ENCODE data around the gene ARHGAP26. TPM values are rescaled to one million over a fixed set of nuclear protein-coding genes. Genes with fewer than 3 reads are reported as not detected.

ARHGAP26 gene
- total RNA-seq, 2 donors from 2014 or later: 15.7 to 23.4 TPM

DNA sequence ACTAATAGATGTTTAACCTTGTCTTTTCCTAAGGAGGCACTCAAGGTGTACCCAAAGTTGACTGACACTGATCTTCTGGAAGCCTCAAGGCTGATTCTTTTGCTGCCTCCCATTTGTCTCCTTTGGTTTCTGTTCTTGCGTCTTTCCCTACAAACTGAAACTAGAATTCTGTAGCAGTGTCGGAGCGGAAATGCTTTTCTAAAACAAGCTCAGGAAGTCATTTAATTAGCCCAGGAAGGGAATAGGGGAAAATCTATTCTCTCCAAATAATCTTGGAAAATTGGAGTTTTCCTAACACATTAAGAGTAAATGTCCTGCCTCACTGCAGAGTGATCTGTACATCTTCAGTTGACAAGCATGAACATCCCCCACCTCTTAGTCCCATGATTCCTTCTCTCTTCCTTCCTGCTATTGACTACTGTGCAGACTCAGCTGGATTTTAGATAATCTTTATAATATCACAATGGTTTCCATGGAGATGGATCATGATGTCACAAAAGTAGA, 450.6 kb downstream of the ARHGAP26 start:
- ATAC-seq: no peak
- H3K27ac Mint-ChIP-seq: peak overlapping the region; percentile 70 to 73
- H3K9me3 Mint-ChIP-seq: no peaks in the 10 kb centered on the region
- DNase-seq (ENCODE audit: low spot score in 2 of 2): no peak
- peaks cover 5 to 6% of the 10 kb centered on the region in 2 donors for H3K36me3 Mint-ChIP-seq

DNA sequence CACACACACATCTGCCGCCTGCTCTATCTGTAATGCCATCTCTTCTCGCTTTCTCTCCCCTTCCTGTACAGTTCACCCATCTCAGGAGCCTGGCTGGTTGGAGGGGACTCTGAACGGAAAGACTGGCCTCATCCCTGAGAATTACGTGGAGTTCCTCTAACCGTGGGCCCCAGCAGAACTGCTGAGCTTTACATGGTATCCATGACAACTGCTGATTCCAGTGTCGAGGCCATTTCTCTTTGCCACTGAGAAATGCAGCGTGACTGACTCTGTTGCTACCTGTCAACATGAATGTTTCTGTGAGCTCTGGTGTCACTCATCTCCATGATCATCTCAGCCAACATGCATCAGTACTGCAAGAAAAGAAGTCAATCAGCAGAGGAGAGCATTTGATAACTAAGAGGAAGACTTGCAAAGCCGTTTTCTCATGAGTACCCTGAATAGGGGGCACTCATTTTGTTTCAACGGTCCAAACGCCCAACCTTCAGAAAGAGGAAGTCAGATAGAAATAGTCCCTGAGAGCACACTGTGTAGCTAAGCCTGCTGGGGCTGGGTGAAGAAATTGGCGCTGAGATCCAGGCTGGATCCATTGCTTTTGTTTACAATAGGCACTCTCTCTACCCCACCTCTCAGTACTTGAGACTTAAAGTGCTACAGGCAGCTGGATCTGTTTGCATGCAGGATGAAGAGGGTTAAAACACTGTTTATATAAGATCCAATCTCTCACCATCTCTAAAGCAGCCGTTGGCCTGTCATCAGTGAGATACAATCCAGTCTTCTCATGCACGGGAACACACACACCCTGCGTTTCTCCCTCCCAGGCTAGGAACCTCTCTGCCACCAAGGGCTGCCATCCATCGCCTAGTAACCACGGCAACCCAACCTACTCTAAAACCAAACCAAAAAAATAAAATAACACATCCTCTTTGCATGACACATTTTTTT, 452.4 kb downstream of the ARHGAP26 start:
- Mint-ChIP-seq H3K36me3 (peaks cover 0 to 6% of the 10 kb centered on the region in 2 donors), H3K9me3 (no peaks in the 10 kb centered on the region), H3K27ac (peak overlapping the region; percentile 73 to 91)
- ATAC-seq (peak; percentile 72 to 74), DNase-seq (ENCODE audit: low spot score in 2 of 2) (no peak)

DNA sequence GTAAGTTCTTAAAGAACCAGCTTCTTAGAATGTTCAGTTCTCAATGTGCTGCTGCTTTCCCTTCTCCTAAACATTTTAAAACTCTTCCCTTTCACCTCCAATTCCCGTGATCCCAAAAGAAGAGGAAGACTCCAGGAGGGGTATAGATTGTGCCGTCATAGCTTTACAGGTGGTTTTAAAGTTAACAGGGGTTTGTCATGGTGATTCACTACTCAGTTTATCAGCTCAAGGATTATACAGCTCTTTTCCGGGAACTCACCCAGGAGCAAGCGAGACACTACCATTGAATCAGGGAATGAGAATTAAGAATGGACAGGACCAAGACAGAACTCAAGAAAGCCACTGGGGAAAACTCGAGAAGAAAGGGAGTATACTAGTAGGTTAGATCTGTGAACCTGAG, 454.5 kb downstream of the ARHGAP26 start:
- H3K9me3 Mint-ChIP-seq: no peaks in the 10 kb centered on the region
- H3K27ac Mint-ChIP-seq: peak overlapping the region in 1 of 2 donors; percentile 39
- DNase-seq (ENCODE audit: low spot score in 2 of 2): no peak
- ATAC-seq: no peak
- H3K36me3 Mint-ChIP-seq: peaks cover 0 to 6% of the 10 kb centered on the region in 2 donors

DNA sequence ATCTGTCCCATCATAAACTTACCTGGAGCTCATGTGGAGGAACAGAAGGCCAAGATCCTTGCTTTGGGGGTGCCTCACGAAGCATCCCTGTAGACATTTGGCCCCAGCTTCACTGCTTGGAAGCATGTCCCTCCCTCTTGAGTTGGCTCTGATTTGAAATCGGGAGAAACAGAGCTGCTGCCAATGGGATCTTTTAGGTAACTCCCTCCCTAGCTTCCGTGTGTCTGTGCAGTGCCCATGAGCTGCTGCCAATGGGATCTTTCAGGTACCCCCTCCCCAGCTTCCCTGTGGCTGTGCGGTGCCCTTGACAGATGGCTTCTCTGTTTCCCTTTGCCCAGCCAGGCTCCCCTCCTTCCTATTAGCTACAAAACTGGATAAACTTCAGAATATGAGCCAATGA, 455.3 kb downstream of the ARHGAP26 start:
- no peak for ATAC-seq
- Mint-ChIP-seq H3K36me3 (peaks cover 0 to 6% of the 10 kb centered on the region in 2 donors), H3K27ac (no peak overlapping the region)

DNA sequence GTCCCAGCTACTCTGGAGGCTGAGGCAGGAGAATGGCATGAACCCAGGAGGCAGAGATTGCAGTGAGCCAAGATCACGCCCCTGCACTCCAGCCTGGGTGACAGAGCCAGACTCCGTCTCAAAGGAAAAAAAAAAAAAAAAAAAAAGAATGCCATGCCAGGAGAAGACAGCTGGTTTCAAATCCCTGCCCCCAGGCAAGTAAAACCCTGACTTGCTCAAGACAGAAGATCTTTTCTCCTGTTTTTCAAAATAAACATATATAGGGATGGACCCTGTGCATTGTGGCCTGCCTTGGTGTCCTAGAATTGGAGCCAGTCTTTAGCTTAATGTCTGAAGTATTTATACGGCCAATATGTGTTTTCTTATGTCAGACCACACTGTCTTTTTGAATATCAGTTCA, 456.2 kb downstream of the ARHGAP26 start:
- Mint-ChIP-seq H3K27ac (no peak overlapping the region), H3K9me3 (no peaks in the 10 kb centered on the region), H3K36me3 (peaks cover 0 to 6% of the 10 kb centered on the region in 2 donors)
- ATAC-seq (no peak), DNase-seq (ENCODE audit: low spot score in 2 of 2) (no peak)

More for the DNA sequence above, 455.3 kb downstream of the ARHGAP26 start:
- no peak for DNase-seq (ENCODE audit: low spot score in 2 of 2)
- H3K9me3 Mint-ChIP-seq: no peaks in the 10 kb centered on the region

DNA sequence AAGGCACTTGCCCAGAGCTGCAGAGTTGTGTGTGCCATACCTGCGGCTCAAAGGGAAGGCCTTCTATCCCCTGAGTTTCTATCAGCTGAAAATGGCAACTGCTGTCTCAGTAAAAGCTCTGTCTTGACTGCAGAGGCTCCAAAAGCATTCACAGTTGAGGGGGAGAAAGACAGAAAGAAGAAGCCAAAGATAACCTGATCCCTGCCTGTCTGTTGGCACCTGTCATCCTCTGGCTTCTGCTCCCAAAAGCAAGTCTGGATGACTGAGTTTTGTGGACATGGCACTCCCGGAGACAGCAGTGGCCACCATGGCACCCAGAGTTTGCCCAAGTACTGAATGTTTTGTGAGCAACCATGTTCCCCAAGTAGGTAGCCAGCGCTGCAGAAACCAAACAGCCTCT, 456.7 kb downstream of the ARHGAP26 start:
- no peaks in the 10 kb centered on the region for H3K9me3 Mint-ChIP-seq
- no peak for DNase-seq (ENCODE audit: low spot score in 2 of 2)
- no peak overlapping the region for H3K27ac Mint-ChIP-seq
- peaks cover 0 to 6% of the 10 kb centered on the region in 2 donors for H3K36me3 Mint-ChIP-seq
- ATAC-seq: no peak

DNA sequence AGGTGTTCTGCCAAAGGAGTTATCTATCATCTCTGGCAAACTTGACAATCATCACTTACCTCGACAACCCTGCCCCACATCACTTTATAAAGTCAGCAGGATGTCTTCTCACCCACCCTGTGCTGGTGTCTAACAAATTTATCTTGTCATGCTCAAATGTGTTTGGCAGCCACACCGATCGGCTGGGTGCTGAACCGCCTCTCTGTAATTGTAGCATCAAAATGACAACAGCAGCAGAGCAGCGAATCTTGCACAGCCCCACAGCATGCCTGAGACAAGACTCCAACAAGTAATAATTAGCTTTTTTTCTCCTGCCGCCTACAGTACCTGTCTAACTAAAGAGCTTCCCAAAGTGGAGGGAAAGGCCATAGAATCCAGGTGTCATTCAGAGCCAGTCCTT, 457.1 kb downstream of the ARHGAP26 start:
- H3K9me3 Mint-ChIP-seq: no peaks in the 10 kb centered on the region
- H3K27ac Mint-ChIP-seq: no peak overlapping the region
- DNase-seq (ENCODE audit: low spot score in 2 of 2) (no peak), ATAC-seq (no peak)
- H3K36me3 Mint-ChIP-seq: peaks cover 0 to 6% of the 10 kb centered on the region in 2 donors

DNA sequence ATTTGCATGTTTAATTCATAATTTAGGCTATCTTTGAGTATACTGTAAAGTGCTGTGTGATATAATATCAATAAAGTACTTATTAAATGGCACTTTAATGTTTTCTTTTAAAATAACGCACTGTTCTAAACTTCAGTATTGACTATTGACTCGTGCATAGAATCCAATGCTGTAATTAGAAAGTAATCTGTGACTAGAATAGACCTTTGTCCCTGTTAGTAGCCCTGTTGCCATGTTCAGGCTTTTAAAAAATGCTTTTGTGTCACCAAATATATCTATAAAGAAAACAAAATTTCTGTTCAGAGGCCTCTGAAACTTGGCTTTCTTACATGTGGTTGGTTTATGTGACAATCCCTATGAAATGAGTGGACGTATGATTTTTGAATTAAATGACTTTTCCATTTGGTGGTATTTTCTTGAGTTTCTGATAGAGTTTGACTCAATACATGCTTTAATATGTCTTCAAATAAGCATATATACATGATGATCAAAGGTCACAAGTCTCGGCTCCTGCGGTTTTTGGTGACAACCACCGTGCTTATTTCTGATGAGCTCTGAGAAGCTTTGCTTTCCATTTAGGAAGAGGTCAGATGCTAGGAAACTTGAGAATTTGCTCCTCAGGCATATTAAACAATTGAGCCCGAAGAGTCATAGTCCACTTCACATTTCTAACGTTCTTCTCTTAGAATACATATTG, 458.6 kb downstream of the ARHGAP26 start:
- ATAC-seq (peak in 1 of 2 donors; percentile 34), DNase-seq (ENCODE audit: low spot score in 2 of 2) (no peak)
- H3K36me3 Mint-ChIP-seq: no peaks in the 10 kb centered on the region
- H3K27ac Mint-ChIP-seq: peak overlapping the region; percentile 76 to 96
- H3K9me3 Mint-ChIP-seq: no peaks in the 10 kb centered on the region

DNA sequence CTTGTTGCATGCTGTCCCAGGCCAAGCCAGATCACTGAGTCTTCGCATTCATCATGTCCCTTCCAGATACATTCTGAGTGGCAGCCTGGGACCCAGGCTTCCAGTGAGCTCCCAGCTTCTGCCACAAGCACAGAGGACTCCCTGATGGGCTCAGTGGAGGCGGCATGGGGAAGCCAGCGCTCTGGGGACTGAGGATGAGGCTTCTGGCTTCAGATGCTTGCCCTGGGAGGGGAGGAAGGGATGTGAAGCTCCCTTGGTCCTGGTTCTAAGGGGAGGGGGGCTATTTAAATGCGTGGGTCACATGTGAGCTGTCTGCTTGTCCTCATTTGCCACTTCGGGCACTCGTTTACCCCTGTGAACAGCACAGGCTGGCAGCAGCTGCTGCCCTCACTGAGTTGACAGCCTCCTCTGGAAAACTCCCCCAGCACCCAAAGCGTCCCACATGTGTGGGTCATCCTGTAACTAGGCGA, 459.3 kb downstream of the ARHGAP26 start:
- no peaks in the 10 kb centered on the region for H3K36me3 Mint-ChIP-seq

DNA sequence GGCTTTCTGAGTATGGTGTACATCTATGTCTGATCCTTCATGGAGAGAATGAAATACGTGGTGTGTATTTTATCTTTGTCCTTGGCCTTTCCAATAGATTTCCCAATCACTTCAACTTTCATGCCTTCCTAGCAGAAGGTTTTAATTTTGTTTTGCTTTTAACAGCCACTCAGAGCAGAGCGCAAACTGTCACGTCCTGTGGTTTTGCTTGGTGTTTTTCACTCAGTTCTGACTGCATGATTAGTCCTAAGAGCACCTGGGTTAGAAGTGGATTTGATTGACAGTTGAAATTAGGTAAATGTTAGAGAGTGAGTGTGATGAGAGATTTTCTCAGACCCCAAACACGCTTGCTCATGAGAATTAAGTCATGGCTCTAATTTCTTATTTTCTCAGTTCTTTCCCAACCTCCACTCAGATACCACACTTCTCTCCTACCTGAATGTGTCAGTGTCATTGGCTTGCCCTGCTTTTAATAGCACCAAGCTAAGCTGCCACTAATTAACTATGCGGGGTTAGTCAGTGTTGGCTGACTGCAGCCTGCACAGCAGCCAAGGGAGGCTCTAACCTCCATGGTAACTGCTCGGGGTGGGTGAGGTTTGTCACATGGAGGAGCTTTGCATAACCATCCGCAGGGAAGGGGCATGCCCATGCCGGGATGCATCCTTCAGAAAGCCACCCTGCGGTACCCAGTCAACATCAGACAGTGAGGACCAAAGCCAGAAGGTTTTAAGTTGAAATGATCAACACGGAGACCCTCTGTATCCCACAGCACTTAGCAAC, 459.9 kb downstream of the ARHGAP26 start:
- DNase-seq (ENCODE audit: low spot score in 2 of 2) (no peak), ATAC-seq (peak; percentile 92 to 93)
- Mint-ChIP-seq H3K9me3 (no peaks in the 10 kb centered on the region), H3K27ac (peak overlapping the region; percentile 76 to 96), H3K36me3 (no peaks in the 10 kb centered on the region)

More for the DNA sequence above, 459.3 kb downstream of the ARHGAP26 start:
- Mint-ChIP-seq H3K9me3 (no peaks in the 10 kb centered on the region), H3K27ac (peak overlapping the region; percentile 76 to 96)
- ATAC-seq (peak; percentile 60 to 66), DNase-seq (ENCODE audit: low spot score in 2 of 2) (no peak)

DNA sequence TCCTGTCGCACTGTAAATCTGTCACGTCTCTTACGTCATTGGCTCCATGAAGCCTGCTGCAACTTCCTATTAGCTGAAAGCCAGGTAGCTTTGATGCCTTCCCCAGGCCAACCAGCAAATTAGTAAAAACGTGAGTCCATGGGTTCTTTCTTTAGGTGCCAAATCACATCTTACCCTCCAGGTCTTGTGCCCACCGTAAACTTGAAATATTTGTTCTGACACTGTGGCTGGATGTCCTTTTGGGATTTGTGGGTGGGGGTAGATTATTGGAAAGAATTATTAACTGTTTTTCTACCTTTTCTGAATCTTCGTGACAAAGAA, 460.5 kb downstream of the ARHGAP26 start:
- Mint-ChIP-seq H3K36me3 (no peaks in the 10 kb centered on the region), H3K9me3 (no peaks in the 10 kb centered on the region), H3K27ac (peak overlapping the region in 1 of 2 donors; percentile 76)
- ATAC-seq: no peak
- DNase-seq (ENCODE audit: low spot score in 2 of 2): no peak

DNA sequence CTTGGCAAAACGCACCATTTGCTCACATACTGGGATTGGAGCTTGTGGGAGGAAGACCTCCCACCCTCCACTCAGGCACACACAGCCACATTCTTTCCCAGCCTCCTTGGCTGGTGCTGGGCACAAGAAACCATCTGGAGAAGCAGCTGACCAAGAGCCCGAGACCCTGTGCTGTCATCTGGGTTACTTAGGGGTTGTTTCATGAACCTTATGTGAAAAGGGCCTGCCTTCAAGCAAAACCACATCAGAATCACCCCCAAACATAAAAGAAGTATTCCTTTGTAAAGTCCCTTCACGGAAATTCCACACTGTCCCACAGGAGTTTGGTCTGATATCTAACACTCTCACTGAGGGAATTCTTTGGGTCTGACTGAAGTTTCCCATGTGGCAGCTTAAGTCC, 461.2 kb downstream of the ARHGAP26 start:
- H3K27ac Mint-ChIP-seq: no peak overlapping the region
- DNase-seq (ENCODE audit: low spot score in 2 of 2) (no peak), ATAC-seq (no peak)
- no peaks in the 10 kb centered on the region for H3K36me3 Mint-ChIP-seq
- no peaks in the 10 kb centered on the region for H3K9me3 Mint-ChIP-seq

DNA sequence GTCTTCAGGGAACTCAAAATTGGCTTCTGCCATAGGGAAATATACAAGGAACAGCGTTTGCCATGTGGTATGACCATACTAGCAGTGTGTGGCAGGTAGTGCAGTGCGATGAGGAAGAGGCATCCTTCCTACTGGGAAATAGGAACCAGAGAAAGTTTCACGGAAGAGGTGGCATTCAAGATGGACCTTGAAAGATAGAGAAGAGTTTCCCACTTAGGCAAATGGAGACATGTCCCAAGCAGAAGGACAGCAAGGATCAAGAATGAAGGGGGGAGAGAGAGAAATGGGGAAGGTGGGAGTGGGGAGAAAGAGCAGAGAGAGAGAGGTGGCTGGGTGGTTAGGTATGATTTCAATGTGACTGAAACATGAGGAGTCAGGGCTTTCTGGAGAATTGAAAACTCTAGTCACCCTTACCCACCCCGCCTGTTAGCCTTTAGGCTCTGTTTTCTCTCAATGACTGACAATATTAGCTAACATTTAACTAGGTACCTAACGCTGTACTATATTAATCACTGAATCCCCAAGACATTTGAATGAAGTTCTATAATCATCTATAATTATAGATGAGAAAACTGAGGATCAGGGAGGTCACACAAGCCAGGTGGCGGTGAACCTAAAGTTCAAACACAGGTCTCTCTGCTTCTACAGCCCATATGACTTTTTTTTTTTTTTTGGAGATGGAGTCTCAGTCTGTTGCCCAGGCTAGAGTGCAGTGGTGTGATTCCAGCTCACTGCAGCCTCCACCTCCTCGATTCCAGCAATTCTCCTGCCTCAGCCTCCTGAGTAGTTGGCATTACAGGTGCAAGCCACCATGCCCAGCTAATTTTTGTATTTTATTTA, 462.0 kb downstream of the ARHGAP26 start:
- DNase-seq (ENCODE audit: low spot score in 2 of 2): no peak
- H3K9me3 Mint-ChIP-seq: no peaks in the 10 kb centered on the region
- no peak for ATAC-seq
- H3K27ac Mint-ChIP-seq: no peak overlapping the region
- H3K36me3 Mint-ChIP-seq: no peaks in the 10 kb centered on the region

DNA sequence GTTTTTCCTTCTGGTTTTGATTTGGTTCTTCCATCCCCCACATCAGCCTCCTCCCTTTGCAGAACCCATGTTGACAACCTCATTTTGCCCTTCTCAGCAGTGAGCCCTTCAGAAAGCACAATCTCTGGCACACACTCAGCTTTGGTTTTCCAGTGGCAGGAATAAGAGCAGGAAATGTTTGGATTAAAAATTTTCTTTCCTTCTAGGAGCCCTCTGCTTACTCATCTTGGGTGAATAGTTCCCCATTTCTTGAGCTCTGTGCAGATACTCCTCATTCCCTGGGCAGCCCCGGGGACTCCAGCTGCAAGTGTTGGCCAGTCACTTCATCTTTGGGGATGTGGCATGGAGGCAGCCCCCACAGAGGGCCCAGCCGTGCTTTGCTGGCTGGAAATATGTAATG, 462.9 kb downstream of the ARHGAP26 start:
- ATAC-seq: no peak
- Mint-ChIP-seq H3K9me3 (peaks cover 0 to 4% of the 10 kb centered on the region in 2 donors), H3K36me3 (no peaks in the 10 kb centered on the region), H3K27ac (no peak overlapping the region)
- no peak for DNase-seq (ENCODE audit: low spot score in 2 of 2)

DNA sequence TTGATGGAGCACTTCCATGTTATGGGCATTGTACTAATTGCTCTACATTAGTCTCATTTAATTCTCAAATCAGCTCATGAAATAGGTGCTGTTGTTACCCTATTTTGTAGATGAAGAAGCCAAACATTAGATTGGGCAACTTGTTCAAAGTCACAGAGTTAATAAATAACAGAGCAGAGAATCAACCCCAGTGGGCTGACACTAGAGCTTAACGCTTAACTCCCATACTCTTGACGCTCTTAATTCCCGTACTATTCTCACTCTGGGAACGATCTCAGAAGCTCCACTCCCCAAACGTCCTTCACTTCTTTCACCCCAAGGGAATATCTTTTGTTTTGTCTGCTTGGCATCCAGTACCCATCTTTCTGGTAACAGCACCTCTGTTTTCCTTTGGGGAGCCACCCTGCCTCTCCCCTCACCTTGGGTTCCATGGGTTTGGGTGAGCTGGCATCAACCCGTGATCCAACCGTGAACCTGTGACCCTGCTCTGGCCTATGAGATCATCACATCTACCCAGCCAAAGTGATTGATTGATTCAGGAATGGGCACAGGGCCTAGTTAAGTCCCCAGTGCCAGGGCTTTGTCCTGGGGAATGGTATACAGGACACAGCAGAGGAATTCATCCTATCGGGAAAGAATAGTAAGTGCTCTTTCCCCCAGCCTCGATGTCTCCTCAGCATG, 464.1 kb downstream of the ARHGAP26 start:
- no peaks in the 10 kb centered on the region for H3K36me3 Mint-ChIP-seq
- ATAC-seq (no peak), DNase-seq (ENCODE audit: low spot score in 2 of 2) (no peak)
- H3K27ac Mint-ChIP-seq: no peak overlapping the region
- peaks cover 0 to 4% of the 10 kb centered on the region in 2 donors for H3K9me3 Mint-ChIP-seq

All from activated naive CD4-positive, alpha-beta T cell treated with anti-CD3 and anti-CD28 coated beads, Interleukin-2, amount 50 U/mL, for 72 hours (primary cell).